Choroid plexus epithelial cell (primary cell): Measurements from ENCODE around the gene PTBP3.

Experiments used
- DNase-seq: peaks from one replicate; pipeline ENCODE4 v3.0.0-alpha.2; 2010; ENCODE audit warnings: low read depth
- H3K4me3 ChIP-seq: 2 replicates; pipeline ENCODE4 v1.5.1; 2011; ENCODE audit warnings: low read depth, mild to moderate bottlenecking, control low read depth, low read length, moderate library complexity
- CTCF ChIP-seq: conservative IDR thresholded peaks from 2 replicates; pipeline ENCODE4 v1.5.1; 2011; ENCODE audit warnings: low read depth, mild to moderate bottlenecking, control low read depth, inconsistent platforms, low read length, moderate library complexity

PTBP3 gene

GRCh38 chr9:112332977-112333638, at the start of gene PTBP3:
Gene PTBP3, minus strand, starts transcription at chr9:112333619. Its CDS starts 35,754 bp downstream, at chr9:112297865.
- peak; percentile 69 for DNase-seq
- TF ChIP-seq CTCF = no peak

GRCh38 chr9:112382501-112383364, 49.3 kb upstream of the PTBP3 start:
- no peak overlapping the region for H3K4me3 ChIP-seq
- TF ChIP-seq CTCF = no peak

More at GRCh38 chr9:112332977-112333638, at the start of gene PTBP3:
- peak within 1 kb of the TSS; percentile 89 for H3K4me3 ChIP-seq

GRCh38 chr9:112382066-112382465, 48.6 kb upstream of the PTBP3 start:
- DNase-seq = no peak
- H3K4me3 ChIP-seq = no peak overlapping the region
- no peak for TF ChIP-seq CTCF

More at GRCh38 chr9:112382501-112383364, 49.3 kb upstream of the PTBP3 start:
- DNase-seq = no peak

- DNase-seq = peak; percentile 47
- H3K4me3 ChIP-seq = peak overlapping the region; percentile 95
Observed at GRCh38 chr9:112380825-112381221, 47.4 kb upstream of the PTBP3 start.

GRCh38 chr9:112380102-112380824, 46.8 kb upstream of the PTBP3 start, which contains the start of gene HSDL2:
Gene HSDL2, plus strand, starts transcription at chr9:112380108. Its CDS starts 56 bp downstream, at chr9:112380164.
- no peak for TF ChIP-seq CTCF
- DNase-seq = peak; percentile 37
- peak within 1 kb of the TSS; percentile 95 for H3K4me3 ChIP-seq

More at GRCh38 chr9:112380825-112381221, 47.4 kb upstream of the PTBP3 start:
- no peak for TF ChIP-seq CTCF

GRCh38 chr9:112379177-112380101, 46.0 kb upstream of the PTBP3 start:
- DNase-seq = peak; percentile 99
- peak; percentile 20 for TF ChIP-seq CTCF
- H3K4me3 ChIP-seq = peak overlapping the region; percentile 95
